ENCODE measurements around the gene ZC3HAV1. TPM values are rescaled to one million over a fixed set of nuclear protein-coding genes. Genes with fewer than 3 reads are reported as not detected.

ZC3HAV1 gene
- total and polyA plus RNA-seq, 10 donors, result 12.7 to 82.4 (median 61.7) TPM

- no peak overlapping the region for H3K27ac ChIP-seq
- DNase-seq, result no peak
- no peak overlapping the region for H3K4me3 ChIP-seq
- intact Hi-C loops (cut with DNase I; ENCODE audit: low total_unique reads), result no loop called here
- H3K36me3 ChIP-seq, result peaks cover 10 to 97% (median 68%) of the 10 kb centered on the region in 6 donors
- no peaks in the 10 kb centered on the region for H3K9me3 ChIP-seq
- WGBS, 5 donors, result 71 to 75% (median 74%) methylated on average over 3 of the region's 3 CpGs
- H3K27me3 ChIP-seq (replicated peaks in 1 of 7), result no peaks in the 10 kb centered on the region
- H3K4me1 ChIP-seq, result peaks cover 17 to 38% (median 27%) of the 10 kb centered on the region in 6 donors
- TF ChIP-seq POLR2AphosphoS5 (IDR thresholded peaks at IDR 0.05), result peak in 1 of 3 donors; percentile 5
- no peak for TF ChIP-seq POLR2A (IDR thresholded peaks at IDR 0.05)
- no peak for TF ChIP-seq CTCF (IDR thresholded peaks at IDR 0.05 in 8 of 11, conservative IDR thresholded peaks at IDR 0.05 in 3 of 11)
Measured at GRCh38 chr7:139047970-139048369, 61.5 kb downstream of the ZC3HAV1 start.

- Histone ChIP-seq H3K27me3 (replicated peaks in 1 of 7) (no peaks in the 10 kb centered on the region), H3K36me3 (peaks cover 5 to 81% (median 50%) of the 10 kb centered on the region in 6 donors), H3K27ac (peak overlapping the region in 2 of 8 donors; percentile 75 to 81), H3K9me3 (no peaks in the 10 kb centered on the region), H3K4me1 (peaks cover 17 to 47% (median 29%) of the 10 kb centered on the region in 6 donors), H3K4me3 (no peak overlapping the region)
- no peak for DNase-seq
- intact Hi-C loops (cut with DNase I; ENCODE audit: low total_unique reads), result no loop called here
- WGBS, 5 donors, result 87 to 93% (median 88%) methylated on average over 6 of the region's 6 CpGs
- no peak for TF ChIP-seq CTCF (IDR thresholded peaks at IDR 0.05 in 8 of 11, conservative IDR thresholded peaks at IDR 0.05 in 3 of 11)
- TF ChIP-seq POLR2A (IDR thresholded peaks at IDR 0.05), result no peak
- no peak for TF ChIP-seq POLR2AphosphoS5 (IDR thresholded peaks at IDR 0.05)
Measured at GRCh38 chr7:139046143-139046542, 63.4 kb downstream of the ZC3HAV1 start.

GRCh38 chr7:139044813-139045794 is 64.4 kb downstream of the ZC3HAV1 start:
- Histone ChIP-seq H3K36me3 (peaks cover 4 to 70% (median 40%) of the 10 kb centered on the region in 6 donors), H3K9me3 (no peaks in the 10 kb centered on the region), H3K27ac (peak overlapping the region; percentile 25 to 81 (median 52)), H3K4me3 (no peak overlapping the region), H3K4me1 (peaks cover 17 to 47% (median 29%) of the 10 kb centered on the region in 6 donors), H3K27me3 (replicated peaks in 1 of 7) (no peaks in the 10 kb centered on the region)
- 46 to 59% (median 48%) methylated on average over 5 of the region's 5 CpGs for WGBS, 5 donors
- intact Hi-C loops (cut with DNase I; ENCODE audit: low total_unique reads), result no loop called here
- DNase-seq, result no peak
- TF ChIP-seq CTCF (IDR thresholded peaks at IDR 0.05 in 8 of 11, conservative IDR thresholded peaks at IDR 0.05 in 3 of 11) (no peak), POLR2A (IDR thresholded peaks at IDR 0.05) (no peak), POLR2AphosphoS5 (IDR thresholded peaks at IDR 0.05) (no peak)

Measured in spleen (tissue), 11 donors.